GM12873 (cell line): Measurements from ENCODE around the gene RFT1.
A peak's percentile ranks its signal among the peaks of the same experiment; 100 is the strongest.

ENCODE experiments used
- TF ChIP-seq, protein P1 (sequence below): IDR thresholded peaks from 2 replicates; pipeline ENCODE4 v1.5.1; 2012; ENCODE audit warnings: low read depth, mild to moderate bottlenecking, moderate library complexity, low read length, control low read depth; ENCODE audit not compliant: insufficient read depth; ENCODE audit errors: missing control alignments

Gene RFT1

DNA sequence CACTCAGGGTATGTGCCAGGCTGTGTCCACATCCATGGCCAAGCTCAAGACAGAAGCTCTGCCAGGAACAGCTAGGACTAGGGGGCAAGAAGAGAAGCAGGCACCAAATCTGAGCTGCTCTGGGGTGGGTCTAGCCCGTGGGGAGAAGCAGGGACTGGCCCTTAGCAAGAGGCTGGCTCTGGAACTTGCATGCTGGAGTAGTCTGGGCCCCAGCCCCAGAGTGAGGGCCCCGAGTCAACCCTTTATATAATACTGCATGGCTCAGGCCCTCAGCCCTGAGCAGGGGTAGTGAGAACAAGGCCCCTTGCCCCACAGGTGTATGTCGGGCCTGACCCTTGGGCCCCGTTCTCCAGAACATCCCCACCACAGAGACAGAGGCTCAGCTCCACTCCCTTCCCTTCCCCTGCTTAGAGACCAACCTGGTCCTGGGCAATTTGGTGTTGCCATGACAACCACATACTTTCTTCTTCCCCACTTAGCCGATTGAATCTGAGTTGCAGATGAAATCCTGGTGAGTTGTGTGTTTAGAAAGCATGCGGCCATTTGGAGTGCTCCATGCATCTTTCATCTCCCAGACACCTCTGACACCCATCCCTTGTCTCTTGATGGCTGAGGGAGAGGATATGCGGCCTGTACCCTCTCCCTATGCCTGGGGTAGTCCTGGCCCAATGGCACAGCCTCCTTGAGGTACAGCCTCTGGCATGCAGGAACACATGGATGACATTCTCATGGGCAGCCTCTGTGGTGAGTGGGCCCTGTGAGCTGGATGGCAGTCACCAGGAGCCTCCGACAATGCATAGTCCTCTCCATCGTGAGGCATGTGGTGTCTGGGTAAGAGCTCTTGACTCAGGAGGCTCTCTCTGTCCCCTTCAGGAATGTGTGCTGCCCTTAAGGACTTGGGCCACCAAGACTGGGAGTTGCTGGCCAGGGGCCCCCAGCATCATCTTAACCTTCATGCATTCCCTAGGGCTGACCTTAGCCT is 55.2 kb downstream of the RFT1 start:
- TF ChIP-seq, protein P1, sequence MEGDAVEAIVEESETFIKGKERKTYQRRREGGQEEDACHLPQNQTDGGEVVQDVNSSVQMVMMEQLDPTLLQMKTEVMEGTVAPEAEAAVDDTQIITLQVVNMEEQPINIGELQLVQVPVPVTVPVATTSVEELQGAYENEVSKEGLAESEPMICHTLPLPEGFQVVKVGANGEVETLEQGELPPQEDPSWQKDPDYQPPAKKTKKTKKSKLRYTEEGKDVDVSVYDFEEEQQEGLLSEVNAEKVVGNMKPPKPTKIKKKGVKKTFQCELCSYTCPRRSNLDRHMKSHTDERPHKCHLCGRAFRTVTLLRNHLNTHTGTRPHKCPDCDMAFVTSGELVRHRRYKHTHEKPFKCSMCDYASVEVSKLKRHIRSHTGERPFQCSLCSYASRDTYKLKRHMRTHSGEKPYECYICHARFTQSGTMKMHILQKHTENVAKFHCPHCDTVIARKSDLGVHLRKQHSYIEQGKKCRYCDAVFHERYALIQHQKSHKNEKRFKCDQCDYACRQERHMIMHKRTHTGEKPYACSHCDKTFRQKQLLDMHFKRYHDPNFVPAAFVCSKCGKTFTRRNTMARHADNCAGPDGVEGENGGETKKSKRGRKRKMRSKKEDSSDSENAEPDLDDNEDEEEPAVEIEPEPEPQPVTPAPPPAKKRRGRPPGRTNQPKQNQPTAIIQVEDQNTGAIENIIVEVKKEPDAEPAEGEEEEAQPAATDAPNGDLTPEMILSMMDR = no peak

DNA sequence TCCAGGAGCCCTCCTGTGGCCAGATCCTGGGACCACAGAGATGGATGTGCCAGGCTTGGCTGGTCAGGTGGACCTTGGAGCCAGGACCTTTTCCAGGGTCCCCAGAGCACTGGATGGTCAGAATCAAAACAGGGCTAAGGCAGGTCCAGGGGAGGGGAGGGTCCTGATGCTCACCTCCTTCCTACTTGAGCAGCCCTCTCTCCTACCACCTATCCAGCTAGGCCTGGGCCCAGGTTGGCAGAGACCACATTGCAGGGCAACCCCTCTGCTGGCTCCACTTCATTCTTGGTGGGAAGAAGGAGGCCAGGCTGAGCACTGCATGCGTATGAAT is 55.9 kb downstream of the RFT1 start:
- TF ChIP-seq, protein P1 = no peak

DNA sequence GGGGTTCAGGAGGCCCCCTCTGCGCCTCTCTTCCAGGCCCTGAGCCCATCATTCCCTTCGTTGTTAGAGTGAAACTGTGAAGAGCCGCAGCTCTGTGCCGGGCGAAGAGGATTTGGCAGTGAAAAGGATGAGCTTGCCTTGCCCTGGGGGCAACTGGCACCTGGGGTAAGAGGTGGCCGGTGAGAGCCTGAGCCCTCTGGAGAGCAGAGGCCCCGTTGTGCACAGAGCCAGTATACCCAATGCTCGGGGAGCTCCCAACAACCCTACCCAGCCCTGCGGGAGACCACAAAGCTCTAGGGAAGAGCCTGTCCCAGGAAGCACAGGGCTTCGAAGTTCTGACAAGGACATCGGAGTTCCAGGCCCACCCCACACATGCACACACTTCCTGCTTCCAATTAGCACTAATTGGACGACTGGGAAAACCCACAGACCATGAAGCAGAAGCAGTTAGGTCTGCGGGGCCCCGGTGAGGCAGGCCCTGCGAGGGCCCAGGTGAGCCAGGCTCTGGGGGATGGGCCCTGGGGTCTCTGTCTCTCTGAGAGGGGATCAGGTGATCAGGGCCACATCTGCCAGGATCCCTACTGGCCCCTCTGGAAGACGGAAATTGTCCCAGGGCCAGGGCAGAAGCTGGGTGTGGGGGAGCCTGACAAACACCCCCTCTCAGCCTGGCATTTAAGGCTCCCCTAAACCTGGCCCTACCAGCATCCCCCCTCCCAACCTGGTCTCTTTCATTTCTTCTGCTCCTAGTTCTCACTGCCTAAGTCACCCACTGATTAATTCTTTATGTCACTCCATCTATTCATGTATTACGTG is 56.5 kb downstream of the RFT1 start:
- TF ChIP-seq, protein P1 = no peak

DNA sequence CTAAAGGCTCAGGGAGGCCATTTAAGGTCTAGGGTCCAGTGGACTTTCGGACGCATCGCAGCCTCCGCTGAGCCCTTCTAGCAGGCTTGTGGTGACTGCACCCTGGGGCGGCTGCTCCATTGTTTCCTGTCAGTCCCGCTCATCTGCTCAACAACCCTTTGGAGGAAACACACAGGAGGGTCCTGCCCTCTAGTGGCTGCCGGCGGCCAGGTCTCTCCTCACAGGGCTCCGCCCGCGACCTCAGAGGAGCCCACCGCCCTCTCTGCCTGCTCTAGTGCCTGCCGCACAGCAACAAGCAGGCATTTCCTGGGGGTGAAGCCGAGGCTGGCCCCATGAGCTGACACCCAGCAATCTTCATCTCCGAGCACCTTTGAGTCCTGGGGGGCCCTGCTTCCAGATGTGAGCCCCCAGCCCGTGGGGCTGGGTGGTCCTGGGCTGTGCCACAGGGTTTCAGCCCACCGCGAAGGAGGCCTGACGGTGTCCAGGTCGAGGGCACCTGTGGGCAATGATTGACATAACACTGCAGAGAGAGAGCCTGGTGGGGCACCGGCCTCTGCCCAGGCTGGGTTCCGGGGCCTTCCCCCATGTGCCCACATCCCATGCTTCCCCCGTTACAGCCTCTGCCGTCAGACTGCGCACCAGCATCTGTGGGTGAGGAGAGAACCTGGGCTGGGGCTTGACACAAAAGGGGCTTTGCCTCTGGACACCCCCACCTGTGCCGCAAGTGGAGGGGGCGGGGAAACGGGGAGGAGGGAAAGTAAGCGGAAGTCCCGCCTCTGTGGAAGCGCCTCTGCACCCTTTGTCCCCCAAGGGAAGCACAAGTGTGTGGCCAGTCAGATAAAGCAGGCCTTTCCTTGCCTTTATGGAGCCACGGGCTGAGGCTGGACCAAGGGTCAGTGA is 57.3 kb downstream of the RFT1 start:
- TF ChIP-seq, protein P1 = peak; percentile 98

DNA sequence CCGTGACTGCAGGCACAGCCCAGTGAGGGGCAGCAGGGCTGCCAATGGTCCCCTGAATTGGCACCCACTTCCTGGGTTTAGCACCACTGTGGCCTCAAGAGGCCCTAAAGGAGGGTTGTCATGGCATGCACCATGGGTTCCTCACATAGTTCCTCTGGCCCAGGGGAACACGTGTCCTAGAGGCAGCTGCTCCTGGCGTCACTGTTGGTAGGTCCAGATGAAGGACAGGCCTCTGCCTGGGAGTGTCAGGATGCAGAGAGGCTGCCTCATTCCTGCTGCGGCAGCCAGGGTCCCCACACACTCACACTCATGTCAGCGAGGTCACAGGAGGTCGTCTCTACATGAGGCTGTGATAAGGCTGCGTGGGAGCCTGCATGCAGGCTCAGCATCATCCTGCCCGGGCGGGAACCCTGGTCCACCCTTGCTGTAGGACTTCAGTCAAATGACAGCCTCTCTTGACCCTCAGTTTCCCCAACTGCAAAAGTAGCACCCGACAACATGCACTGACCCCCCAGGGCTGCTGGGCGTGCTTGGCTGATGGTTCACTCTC is 58.3 kb downstream of the RFT1 start:
- TF ChIP-seq, protein P1 = no peak

DNA sequence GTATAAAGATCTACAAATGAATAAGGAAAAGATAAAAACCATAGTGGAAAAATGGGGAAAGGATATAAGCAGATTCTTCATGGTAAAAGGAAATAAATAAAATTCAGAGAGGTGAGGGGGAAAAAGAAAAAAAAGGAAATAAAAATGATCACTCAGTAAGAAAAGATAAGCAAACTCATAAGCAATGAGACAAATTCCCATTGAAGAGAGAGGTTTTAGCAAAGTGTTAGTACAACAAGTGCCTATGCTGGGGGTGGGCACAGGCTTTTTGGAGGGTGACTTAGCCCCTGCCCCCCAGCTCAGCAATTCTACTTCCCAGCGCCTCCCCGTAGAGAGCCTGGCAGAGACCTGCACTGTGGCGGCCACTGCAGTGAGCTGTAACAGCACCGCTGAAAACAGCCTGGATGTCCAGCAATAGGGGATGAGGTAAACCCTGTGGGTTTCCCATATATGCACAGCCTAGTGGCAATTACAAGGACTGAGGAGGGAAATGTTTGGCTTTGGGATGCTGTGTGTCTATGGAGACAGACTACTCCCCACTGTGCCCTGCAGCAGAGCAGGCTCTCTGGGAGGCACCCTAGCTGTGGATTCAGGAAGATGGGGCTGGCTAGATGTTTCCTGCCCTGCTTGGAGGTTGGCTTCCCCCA is 60.7 kb downstream of the RFT1 start:
- TF ChIP-seq, protein P1 = no peak
